ENCODE measurements around the gene SLC15A1.

Gene SLC15A1

DNA sequence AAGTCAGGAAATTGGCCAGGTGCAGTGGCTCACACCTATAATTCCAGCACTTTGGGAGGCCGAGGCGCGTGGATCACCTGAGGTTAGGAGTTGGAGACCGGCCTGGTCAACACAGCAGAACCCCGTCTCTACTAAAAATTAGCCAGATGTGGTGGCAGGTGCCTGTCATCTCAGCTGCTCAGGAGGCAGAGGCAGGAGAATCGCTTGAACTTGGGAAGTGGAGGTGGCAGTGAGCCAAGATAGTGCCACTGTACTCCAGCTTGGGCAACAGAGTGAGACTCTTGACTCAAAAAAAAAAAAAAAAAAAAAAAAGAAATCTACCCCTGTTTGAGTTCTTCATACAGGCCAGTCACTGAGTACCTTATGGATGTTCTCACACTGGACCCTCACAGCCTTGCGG is 42.0 kb downstream of the SLC15A1 start:
- Histone ChIP-seq H2AFZ (ENCODE audit: low read length) (no peak overlapping the region), H3K9me3 (replicated peaks; ENCODE audit: insufficient read depth, low read length) (no peaks in the 10 kb centered on the region), H3K4me3 (ENCODE audit: low read length) (no peak overlapping the region), H3K27me3 (replicated peaks; ENCODE audit: insufficient read depth, low read length) (no peaks in the 10 kb centered on the region), H3K9me2 (replicated peaks; ENCODE audit: insufficient read depth, low read length) (no peaks in the 10 kb centered on the region; the same call in 1 of the 2 replicates), H3F3A (ENCODE audit: insufficient read depth, low read length) (no peaks in the 10 kb centered on the region), H4K20me1 (ENCODE audit: insufficient read depth, low read length) (no peaks in the 10 kb centered on the region), H3K4me1 (ENCODE audit: low read length) (no peaks in the 10 kb centered on the region), H3K36me3 (replicated peaks; ENCODE audit: insufficient read depth, low read length) (no peaks in the 10 kb centered on the region), H3K4me2 (ENCODE audit: low read depth, low read length) (no peak overlapping the region), H3K9ac (ENCODE audit: low read length) (no peak overlapping the region), H3K27ac (ENCODE audit: low read length) (no peak overlapping the region), H3K79me2 (ENCODE audit: low read length) (no peaks in the 10 kb centered on the region)
- no peak for DNase-seq
- TF ChIP-seq EZH2 (optimal IDR thresholded peaks at IDR 0.05; ENCODE audit: low read depth, low read length) = no peak
- no peak for TF ChIP-seq EZH2phosphoT487 (IDR thresholded peaks at IDR 0.05; ENCODE audit: low read length)
- TF ChIP-seq, protein P1, sequence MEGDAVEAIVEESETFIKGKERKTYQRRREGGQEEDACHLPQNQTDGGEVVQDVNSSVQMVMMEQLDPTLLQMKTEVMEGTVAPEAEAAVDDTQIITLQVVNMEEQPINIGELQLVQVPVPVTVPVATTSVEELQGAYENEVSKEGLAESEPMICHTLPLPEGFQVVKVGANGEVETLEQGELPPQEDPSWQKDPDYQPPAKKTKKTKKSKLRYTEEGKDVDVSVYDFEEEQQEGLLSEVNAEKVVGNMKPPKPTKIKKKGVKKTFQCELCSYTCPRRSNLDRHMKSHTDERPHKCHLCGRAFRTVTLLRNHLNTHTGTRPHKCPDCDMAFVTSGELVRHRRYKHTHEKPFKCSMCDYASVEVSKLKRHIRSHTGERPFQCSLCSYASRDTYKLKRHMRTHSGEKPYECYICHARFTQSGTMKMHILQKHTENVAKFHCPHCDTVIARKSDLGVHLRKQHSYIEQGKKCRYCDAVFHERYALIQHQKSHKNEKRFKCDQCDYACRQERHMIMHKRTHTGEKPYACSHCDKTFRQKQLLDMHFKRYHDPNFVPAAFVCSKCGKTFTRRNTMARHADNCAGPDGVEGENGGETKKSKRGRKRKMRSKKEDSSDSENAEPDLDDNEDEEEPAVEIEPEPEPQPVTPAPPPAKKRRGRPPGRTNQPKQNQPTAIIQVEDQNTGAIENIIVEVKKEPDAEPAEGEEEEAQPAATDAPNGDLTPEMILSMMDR (IDR thresholded peaks at IDR 0.05; ENCODE audit: low read length) = no peak

- H3K9me3 ChIP-seq (replicated peaks; ENCODE audit: insufficient read depth, low read length) = no peaks in the 10 kb centered on the region
- H2AFZ ChIP-seq (ENCODE audit: low read length) = no peak overlapping the region
- H4K20me1 ChIP-seq (ENCODE audit: insufficient read depth, low read length) = no peaks in the 10 kb centered on the region
- H3K9me2 ChIP-seq (replicated peaks; ENCODE audit: insufficient read depth, low read length) = no peaks in the 10 kb centered on the region; the same call in 1 of the 2 replicates
- DNase-seq = no peak
- H3K27me3 ChIP-seq (replicated peaks; ENCODE audit: insufficient read depth, low read length) = no peaks in the 10 kb centered on the region
- H3K9ac ChIP-seq (ENCODE audit: low read length) = no peak overlapping the region
- H3K4me1 ChIP-seq (ENCODE audit: low read length) = no peaks in the 10 kb centered on the region
- no peak overlapping the region for H3K4me2 ChIP-seq (ENCODE audit: low read depth, low read length)
- no peaks in the 10 kb centered on the region for H3F3A ChIP-seq (ENCODE audit: insufficient read depth, low read length)
- H3K4me3 ChIP-seq (ENCODE audit: low read length) = no peak overlapping the region
- TF ChIP-seq, protein P1 (IDR thresholded peaks at IDR 0.05; ENCODE audit: low read length) = no peak
- TF ChIP-seq EZH2 (optimal IDR thresholded peaks at IDR 0.05; ENCODE audit: low read depth, low read length) (no peak), EZH2phosphoT487 (IDR thresholded peaks at IDR 0.05; ENCODE audit: low read length) (no peak)
- no peaks in the 10 kb centered on the region for H3K79me2 ChIP-seq (ENCODE audit: low read length)
- no peaks in the 10 kb centered on the region for H3K36me3 ChIP-seq (replicated peaks; ENCODE audit: insufficient read depth, low read length)
- no peak overlapping the region for H3K27ac ChIP-seq (ENCODE audit: low read length)
Measured at GRCh38 chr13:98707281-98707999, 45.0 kb downstream of the SLC15A1 start.

GRCh38 chr13:98706446-98707110 is 45.9 kb downstream of the SLC15A1 start:
- Histone ChIP-seq H3K36me3 (replicated peaks; ENCODE audit: insufficient read depth, low read length) (no peaks in the 10 kb centered on the region), H3K9me2 (replicated peaks; ENCODE audit: insufficient read depth, low read length) (no peaks in the 10 kb centered on the region; the same call in 1 of the 2 replicates), H3K9me3 (replicated peaks; ENCODE audit: insufficient read depth, low read length) (no peaks in the 10 kb centered on the region), H3K27me3 (replicated peaks; ENCODE audit: insufficient read depth, low read length) (no peaks in the 10 kb centered on the region), H3K9ac (ENCODE audit: low read length) (no peak overlapping the region), H3K4me2 (ENCODE audit: low read depth, low read length) (no peak overlapping the region), H3K4me3 (ENCODE audit: low read length) (no peak overlapping the region), H4K20me1 (ENCODE audit: insufficient read depth, low read length) (no peaks in the 10 kb centered on the region), H3K79me2 (ENCODE audit: low read length) (no peaks in the 10 kb centered on the region), H2AFZ (ENCODE audit: low read length) (no peak overlapping the region), H3K27ac (ENCODE audit: low read length) (no peak overlapping the region), H3F3A (ENCODE audit: insufficient read depth, low read length) (no peaks in the 10 kb centered on the region), H3K4me1 (ENCODE audit: low read length) (no peaks in the 10 kb centered on the region)
- no peak for TF ChIP-seq EZH2 (optimal IDR thresholded peaks at IDR 0.05; ENCODE audit: low read depth, low read length)
- no peak for TF ChIP-seq EZH2phosphoT487 (IDR thresholded peaks at IDR 0.05; ENCODE audit: low read length)
- TF ChIP-seq, protein P1 (IDR thresholded peaks at IDR 0.05; ENCODE audit: low read length) = no peak
- no peak for DNase-seq

Measured in MM.1S (cell line).